Femur (tissue), 1 donor: ENCODE results near the gene GSX2.

ENCODE experiments used
- DNase-seq: peaks from one replicate; pipeline ENCODE4 v3.0.0-alpha.2; 2017

The GSX2 gene

DNA sequence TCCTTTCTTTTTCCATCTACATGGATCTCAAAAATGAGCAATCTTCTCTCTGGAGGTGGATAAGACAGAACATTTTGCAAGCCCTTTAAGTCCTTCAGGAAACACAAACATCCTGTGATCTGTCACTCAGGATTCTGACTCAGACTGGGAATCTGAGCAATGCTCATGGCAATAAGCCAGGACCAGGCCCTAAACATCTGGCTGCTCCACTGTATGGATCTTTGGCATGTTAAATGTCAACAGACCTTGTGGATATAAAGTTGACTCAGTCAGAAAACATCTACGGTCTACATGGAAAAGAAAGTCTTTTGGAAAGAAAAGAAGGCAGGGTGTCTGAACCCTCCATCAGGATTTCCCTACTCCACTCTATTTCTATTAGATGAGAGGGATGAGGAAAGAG is 17.8 kb upstream of the GSX2 start:
- DNase-seq, result no peak

- no peak for DNase-seq
Measured at GRCh38 chr4:54085284-54085683, 14.7 kb upstream of the GSX2 start.

- no peak for DNase-seq
Measured at GRCh38 chr4:54089875-54090274, 10.1 kb upstream of the GSX2 start.

- no peak for DNase-seq
Measured at GRCh38 chr4:54090404-54090803, 9.6 kb upstream of the GSX2 start.

DNA sequence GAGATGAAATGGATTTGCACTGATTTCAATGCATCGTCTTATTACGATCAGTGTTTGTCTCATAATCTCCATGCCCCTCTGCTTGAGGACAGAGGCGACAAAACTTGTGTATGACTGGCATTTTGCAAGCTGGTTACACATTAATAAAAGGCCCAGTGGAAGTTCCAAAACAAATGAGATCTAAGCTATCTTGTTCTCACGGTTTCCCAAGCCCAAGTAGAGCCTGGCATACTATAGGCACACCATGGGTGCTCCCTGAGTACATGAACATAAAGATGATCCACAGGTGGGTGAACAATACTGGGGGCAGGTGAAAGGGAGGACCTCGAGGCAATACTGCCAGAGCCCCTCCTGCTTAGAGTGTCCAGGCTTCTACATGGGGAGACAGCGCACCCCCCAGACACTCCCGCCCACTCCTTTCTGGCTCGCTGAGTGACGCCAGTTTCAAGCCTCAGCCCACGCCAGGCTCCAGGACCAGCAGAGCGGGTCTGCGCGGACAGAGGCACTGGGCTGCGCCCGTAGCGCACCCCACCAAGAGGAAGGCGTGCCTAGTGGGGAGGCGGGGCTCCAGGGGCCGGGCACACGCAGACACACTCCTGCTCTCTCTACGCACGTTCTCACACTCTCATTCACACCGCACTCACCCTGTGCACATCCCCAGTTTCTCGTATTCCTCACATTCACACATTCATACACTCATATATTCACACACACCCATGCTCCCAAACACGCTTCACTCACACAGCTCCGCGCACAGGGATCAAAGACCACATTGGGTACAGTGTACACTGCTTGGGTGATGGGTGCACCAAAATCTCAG is 8.9 kb upstream of the GSX2 start:
- DNase-seq, result no peak

- DNase-seq, result peak; percentile 79
Measured at GRCh38 chr4:54091637-54092404, 8.1 kb upstream of the GSX2 start.

DNA sequence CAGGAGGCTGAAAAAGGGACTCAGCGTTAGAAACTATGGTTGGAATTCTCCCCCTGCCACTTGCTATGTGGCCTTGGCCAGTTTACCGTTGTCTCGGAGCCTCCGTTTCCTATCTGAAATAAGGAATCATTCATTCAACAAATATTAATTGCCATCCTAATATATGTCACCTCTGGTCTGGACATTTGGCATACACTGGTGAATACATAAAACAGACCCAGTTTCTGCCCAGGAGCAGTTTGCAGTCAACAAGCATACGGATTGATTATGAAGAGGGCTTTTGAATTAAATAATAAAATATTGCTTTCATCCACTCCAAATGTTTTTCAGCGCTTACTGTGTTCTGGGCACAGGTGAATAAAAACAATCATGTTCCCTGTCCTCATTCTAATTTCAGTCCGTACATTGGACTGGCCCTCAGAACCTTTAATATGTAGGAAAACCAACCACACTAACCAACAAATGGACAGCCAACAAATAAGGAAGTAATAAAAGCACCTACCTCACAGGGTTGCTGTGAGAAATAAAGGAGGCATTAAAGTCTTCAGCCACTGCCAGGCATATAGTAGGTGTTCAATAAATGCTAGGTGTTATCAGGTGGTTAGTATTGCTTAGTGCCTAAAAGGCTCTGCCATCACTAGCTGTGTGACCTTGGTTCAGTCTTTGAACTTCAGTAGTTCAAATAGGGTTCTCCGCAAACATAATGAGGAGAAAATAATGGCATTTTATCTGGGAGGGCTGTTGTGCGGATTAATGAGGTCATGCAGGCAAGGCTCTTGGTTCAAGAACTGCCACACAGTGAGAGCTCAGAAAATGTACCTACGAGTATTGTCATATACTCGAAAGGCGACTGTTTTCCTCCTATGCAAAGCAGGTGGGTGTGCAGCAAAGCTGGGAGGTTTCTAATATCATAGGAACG is 7.3 kb upstream of the GSX2 start:
- no peak for DNase-seq

- DNase-seq, result no peak
Measured at GRCh38 chr4:54093324-54094240, 6.4 kb upstream of the GSX2 start.

GRCh38 chr4:54094451-54094850 is 5.5 kb upstream of the GSX2 start:
- no peak for DNase-seq

GRCh38 chr4:54095110-54095825 is 4.7 kb upstream of the GSX2 start:
- no peak for DNase-seq

GRCh38 chr4:54096295-54096962 is 3.5 kb upstream of the GSX2 start:
- no peak for DNase-seq

GRCh38 chr4:54097152-54097551 is 2.8 kb upstream of the GSX2 start:
- no peak for DNase-seq

- DNase-seq, result no peak
Measured at GRCh38 chr4:54098375-54098774, 1.6 kb upstream of the GSX2 start.

GRCh38 chr4:54099287-54099747 is 646 bp upstream of the GSX2 start:
- peak; percentile 33 for DNase-seq

DNA sequence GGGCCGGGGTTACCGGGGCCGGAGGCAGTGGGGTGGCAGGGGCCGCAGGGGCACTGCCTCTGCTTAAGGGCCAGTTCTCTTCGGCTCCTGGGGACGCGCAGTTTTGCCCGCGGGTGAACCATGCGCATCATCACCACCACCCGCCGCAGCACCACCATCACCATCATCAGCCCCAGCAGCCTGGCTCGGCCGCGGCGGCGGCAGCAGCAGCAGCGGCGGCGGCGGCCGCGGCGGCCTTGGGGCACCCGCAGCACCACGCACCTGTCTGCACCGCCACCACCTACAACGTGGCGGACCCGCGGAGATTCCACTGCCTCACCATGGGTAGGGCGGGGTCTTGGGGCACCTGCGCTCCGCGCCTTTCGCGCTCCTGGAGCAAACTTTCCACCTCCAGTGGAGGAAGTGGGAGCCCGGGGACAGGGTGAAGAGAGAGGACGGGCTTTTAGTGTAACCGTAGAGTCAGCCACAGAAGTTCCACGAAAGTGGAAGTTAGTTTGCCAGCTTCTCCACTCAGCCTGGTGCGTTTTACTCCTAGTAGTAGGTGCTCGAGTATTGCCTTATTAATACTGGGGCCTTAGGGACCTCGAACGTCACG is 729 bp downstream of the GSX2 start:
- DNase-seq, result no peak

DNA sequence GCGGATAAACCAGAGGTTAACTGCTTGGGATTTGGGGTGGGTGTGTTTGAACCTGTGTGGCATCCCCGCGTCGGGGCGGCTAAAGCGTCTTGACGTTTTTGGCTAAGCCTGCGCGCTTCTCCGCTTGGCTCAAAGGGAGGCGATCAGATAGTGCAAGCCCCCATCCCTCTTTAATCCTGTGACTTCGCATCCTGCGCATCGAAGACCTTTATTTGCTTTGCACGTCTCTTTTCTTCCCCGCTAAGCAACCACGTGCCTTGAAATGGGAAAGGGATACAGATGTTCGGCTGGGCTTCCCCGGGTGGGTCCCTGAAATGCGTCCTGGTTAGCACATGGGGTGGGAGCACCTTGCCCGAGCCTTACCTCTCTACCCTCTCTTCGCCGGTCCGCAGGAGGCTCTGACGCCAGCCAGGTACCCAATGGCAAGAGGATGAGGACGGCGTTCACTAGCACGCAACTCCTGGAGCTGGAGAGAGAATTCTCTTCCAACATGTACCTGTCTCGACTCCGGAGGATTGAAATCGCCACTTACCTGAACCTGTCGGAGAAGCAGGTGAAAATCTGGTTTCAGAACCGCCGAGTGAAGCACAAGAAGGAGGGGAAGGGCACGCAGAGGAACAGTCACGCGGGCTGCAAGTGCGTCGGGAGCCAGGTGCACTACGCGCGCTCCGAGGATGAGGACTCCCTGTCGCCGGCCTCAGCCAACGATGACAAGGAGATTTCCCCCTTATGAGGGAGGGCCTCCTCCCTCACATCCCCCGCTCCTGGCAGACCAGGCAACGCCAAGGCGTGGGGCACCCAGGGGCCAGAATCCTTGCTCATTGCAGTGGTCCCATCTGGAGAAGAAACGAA is 1.5 kb downstream of the GSX2 start:
- no peak for DNase-seq

GRCh38 chr4:54102531-54103106 is 2.7 kb downstream of the GSX2 start:
- no peak for DNase-seq

DNA sequence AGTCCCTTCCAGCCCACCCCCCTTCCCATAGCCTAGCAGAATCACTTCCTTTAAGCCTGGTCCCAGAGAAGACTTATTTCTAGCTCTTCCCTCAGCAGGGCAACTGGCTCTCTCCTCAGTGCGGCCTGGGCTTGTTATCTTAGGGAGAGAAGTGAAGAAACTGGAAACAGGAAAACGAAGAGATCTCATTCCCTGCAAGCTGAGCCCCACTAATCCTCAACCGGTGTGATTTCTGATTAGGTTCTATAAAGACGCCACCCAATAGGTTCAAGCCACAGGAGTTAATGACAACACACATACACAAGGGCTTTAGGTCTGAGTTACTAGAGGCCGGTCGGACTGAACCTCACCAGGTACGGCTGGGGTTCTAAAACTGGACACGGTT is 3.2 kb downstream of the GSX2 start:
- no peak for DNase-seq

DNA sequence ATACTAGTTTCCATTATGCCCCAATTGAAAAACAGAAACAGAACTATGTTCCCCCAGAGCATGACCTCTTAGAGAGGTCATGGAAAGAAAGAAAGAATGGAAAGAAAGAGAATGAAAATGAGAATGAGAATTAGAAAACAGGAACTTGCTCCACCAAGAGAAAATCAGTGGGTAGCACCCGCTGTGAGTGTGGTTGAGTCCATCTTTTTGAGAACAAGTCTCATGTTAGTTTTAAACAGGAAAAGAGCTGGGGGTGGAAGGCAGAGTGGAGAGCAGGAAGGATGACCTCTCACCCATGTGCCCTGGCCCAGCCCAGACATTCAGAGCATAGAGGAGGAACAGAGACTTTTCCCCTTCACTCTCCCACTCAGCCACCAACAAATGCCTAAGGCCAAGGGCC is 4.9 kb downstream of the GSX2 start:
- no peak for DNase-seq
